Calu3 (cell line): ENCODE data around the gene SKAP2. TPM values are rescaled to one million over a fixed set of nuclear protein-coding genes. Genes with fewer than 3 reads are reported as not detected.

Experiments
- BruUV-seq: library from RNA; stranded (reverse); fragments of 400-500 nt; replicated peaks from 2 replicates; lab custom pipeline; 2021; lab: Mats Ljungman, UMichigan
- CTCF ChIA-PET: fragments of 300-600 bp; sonication (Branson Sonifier 250); formaldehyde crosslinking; loops from one replicate; lab custom pipeline; 2022; ENCODE audit warnings: antibody characterized with exemption; lab: Charles Lee
- DNase-seq: peaks from one replicate; pipeline ENCODE4 v3.0.0; 2022
- H3K27ac Mint-ChIP-seq: one replicate; pipeline ENCODE4 v1.8.0; 2022; ENCODE audit warnings: mixed read lengths; ENCODE audit not compliant: unreplicated experiment
- H3K27me3 Mint-ChIP-seq: one replicate; pipeline ENCODE4 v1.8.0; 2022; ENCODE audit warnings: mixed read lengths; ENCODE audit not compliant: unreplicated experiment
- H3K36me3 Mint-ChIP-seq: one replicate; pipeline ENCODE4 v1.8.0; 2022; ENCODE audit warnings: mild to moderate bottlenecking, moderate library complexity, mixed read lengths; ENCODE audit not compliant: insufficient read depth, unreplicated experiment
- H3K4me1 Mint-ChIP-seq: one replicate; pipeline ENCODE4 v1.8.0; 2022; ENCODE audit warnings: mild to moderate bottlenecking, low read depth, mixed read lengths; ENCODE audit not compliant: unreplicated experiment
- H3K4me3 Mint-ChIP-seq: one replicate; pipeline ENCODE4 v1.8.0; 2022; ENCODE audit warnings: mild to moderate bottlenecking, low read depth, moderate library complexity, mixed read lengths; ENCODE audit not compliant: unreplicated experiment
- H3K9me3 Mint-ChIP-seq: one replicate; pipeline ENCODE4 v1.8.0; 2022; ENCODE audit warnings: low read depth, mixed read lengths; ENCODE audit not compliant: unreplicated experiment
- intact Hi-C: fragments of 100-400 bp; cut with micrococcal nuclease; formaldehyde crosslinking; loops from one replicate; pipeline ENCODE4 v1.10.0; 2022; ENCODE audit not compliant: unreplicated experiment
- total RNA-seq: library from RNA; stranded (reverse); gene quantifications from 2 replicates; pipeline ENCODE4 v1.2.3, GENCODE V29; 2022
- TF ChIP-seq, protein P1 (sequence below): fragments of 200-600 bp; IDR thresholded peaks from one replicate; pipeline ENCODE4 v1.8.0; 2022; ENCODE audit warnings: antibody characterized with exemption; ENCODE audit not compliant: unreplicated experiment

The SKAP2 gene
- total RNA-seq, 1 experiment from 2014 or later, result 83.1 TPM

DNA sequence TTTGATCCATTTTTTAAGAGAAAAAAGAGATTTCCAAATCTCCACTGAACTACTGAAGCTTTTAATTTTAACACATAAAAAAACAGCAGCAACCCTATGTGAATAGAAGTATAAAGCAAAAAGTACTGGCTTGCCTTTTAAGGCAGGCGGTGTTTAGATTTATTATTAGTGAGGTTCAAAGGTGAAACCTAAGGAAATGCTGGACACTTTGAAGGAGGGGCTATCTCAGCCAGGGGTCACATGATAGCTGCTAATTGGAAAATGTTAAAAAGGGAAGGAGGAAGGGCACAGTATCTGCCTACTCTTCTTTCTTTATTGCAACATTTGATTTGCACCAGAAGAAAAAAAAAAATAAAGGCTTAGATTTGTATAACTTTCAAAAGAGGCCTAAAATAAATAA is 183.8 kb downstream of the SKAP2 start:
- DNase-seq, result no peak
- CTCF ChIA-PET, result interaction anchor here (1.4 to 2.1 kb wide), 3 partner anchors 20 to 480 kb away, joined by 4 to 11 read pairs (median 6); no protein-coding TSS in a partner anchor
- TF ChIP-seq, protein P1, sequence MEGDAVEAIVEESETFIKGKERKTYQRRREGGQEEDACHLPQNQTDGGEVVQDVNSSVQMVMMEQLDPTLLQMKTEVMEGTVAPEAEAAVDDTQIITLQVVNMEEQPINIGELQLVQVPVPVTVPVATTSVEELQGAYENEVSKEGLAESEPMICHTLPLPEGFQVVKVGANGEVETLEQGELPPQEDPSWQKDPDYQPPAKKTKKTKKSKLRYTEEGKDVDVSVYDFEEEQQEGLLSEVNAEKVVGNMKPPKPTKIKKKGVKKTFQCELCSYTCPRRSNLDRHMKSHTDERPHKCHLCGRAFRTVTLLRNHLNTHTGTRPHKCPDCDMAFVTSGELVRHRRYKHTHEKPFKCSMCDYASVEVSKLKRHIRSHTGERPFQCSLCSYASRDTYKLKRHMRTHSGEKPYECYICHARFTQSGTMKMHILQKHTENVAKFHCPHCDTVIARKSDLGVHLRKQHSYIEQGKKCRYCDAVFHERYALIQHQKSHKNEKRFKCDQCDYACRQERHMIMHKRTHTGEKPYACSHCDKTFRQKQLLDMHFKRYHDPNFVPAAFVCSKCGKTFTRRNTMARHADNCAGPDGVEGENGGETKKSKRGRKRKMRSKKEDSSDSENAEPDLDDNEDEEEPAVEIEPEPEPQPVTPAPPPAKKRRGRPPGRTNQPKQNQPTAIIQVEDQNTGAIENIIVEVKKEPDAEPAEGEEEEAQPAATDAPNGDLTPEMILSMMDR, result no peak
- intact Hi-C loops, result no loop called here
- BruUV-seq, result no TSS peak
- H3K9me3 Mint-ChIP-seq, result no peaks in the 10 kb centered on the region
- H3K27me3 Mint-ChIP-seq, result no peaks in the 10 kb centered on the region
- H3K36me3 Mint-ChIP-seq, result no peaks in the 10 kb centered on the region
- no peaks in the 10 kb centered on the region for H3K4me1 Mint-ChIP-seq
- no peak overlapping the region for H3K27ac Mint-ChIP-seq
- H3K4me3 Mint-ChIP-seq, result no peak overlapping the region

DNA sequence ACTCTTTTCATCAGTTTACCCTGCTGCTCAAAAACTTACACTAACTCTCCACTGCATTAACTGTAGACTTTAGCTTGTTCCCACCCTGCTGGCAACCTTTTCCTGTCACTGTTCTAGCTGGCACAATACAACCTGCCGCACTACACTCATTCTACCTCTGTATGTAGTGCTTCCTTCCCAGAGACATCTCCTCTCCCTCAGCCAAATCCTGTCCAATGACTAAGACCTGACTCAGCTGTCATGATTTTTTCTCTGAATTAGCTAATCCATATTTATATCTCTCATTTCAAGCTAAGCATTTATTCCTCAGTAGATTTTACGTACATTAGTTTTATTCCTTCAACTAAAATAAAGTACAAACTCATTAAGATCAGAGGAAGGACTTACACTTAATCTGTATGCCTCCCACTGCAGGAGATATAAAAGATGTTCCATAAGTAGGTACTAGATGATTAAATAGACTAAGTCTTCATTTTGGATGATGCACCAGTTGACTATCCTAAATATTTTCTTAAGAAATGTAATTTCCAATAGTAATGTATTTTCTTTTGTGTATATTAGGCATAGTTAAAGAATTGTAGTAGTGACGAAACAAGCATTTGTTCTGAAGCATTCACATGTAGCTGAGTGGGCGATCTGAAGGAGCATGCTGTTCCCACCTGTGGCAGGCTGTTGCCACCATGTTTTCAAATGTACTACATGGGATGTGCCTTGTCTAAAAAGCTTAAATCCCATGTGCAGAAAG is 189.1 kb downstream of the SKAP2 start:
- Mint-ChIP-seq H3K9me3 (no peaks in the 10 kb centered on the region), H3K27ac (no peak overlapping the region), H3K4me1 (peaks cover 20% of the 10 kb centered on the region), H3K27me3 (no peaks in the 10 kb centered on the region), H3K36me3 (no peaks in the 10 kb centered on the region), H3K4me3 (no peak overlapping the region)
- TF ChIP-seq, protein P1, result no peak
- DNase-seq, result no peak
- BruUV-seq, result no TSS peak
- intact Hi-C loops, result no loop called here
- CTCF ChIA-PET, result interaction anchor here (1.0 kb wide), 1 partner anchor 307 kb away, joined by 3 read pairs; no protein-coding TSS in a partner anchor

DNA sequence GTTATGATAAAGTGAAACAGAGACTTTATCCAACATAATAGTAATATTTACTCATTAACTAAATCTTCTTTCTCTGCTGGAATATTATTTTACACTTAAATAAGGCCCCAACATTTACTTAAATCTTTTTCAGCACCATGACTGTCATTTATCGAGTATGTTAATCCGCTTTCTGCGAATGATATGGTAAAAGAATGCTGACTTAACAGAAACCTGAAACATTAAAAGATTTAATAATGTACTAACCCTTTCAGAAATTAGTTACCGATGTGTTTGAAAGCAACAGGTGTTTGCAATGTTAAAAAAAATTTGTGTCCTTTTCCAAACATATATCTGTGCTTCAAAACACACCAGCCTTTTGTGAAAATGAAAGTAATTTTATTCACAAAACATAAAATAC is 190.5 kb downstream of the SKAP2 start:
- no peaks in the 10 kb centered on the region for H3K36me3 Mint-ChIP-seq
- intact Hi-C loops, result no loop called here
- no peaks in the 10 kb centered on the region for H3K9me3 Mint-ChIP-seq
- CTCF ChIA-PET, result no interaction called here
- no TSS peak for BruUV-seq
- H3K4me3 Mint-ChIP-seq, result no peak overlapping the region
- H3K27ac Mint-ChIP-seq, result no peak overlapping the region
- DNase-seq, result no peak
- no peaks in the 10 kb centered on the region for H3K27me3 Mint-ChIP-seq
- peaks cover 20% of the 10 kb centered on the region for H3K4me1 Mint-ChIP-seq
- TF ChIP-seq, protein P1, result no peak

DNA sequence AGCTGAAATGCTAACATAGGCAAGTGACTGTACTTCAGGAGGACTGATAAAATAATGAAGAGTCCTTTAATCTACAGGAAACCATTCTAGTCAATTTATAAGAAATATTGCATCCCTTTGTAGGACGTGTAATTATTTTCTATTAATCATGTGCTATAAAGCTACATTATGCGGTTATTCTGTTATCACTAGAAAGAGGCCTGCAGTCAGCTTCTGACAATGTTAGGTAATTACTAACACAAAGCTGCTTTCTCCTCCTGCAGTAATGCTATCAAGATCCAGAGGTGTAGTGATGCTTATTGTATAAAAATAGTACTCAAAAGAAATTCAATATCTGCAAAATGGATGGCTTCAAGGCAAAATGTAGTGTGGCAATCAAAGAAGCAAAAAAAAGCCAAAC is 191.1 kb downstream of the SKAP2 start:
- intact Hi-C loops, result no loop called here
- Mint-ChIP-seq H3K27ac (no peak overlapping the region), H3K27me3 (no peaks in the 10 kb centered on the region), H3K4me1 (peaks cover 20% of the 10 kb centered on the region), H3K36me3 (no peaks in the 10 kb centered on the region), H3K4me3 (no peak overlapping the region), H3K9me3 (no peaks in the 10 kb centered on the region)
- no peak for DNase-seq
- TF ChIP-seq, protein P1, result no peak
- no TSS peak for BruUV-seq
- CTCF ChIA-PET, result no interaction called here
